ENCODE results near the gene ACOX2.

Gene ACOX2

GRCh38 chr3:58536501-58537411 is at the start of gene ACOX2:
TSS of gene ACOX2 (minus strand) at chr3:58537190. CDS start at chr3:58535106, 2,084 bp downstream.
- no peak for TF ChIP-seq FOXK2 (IDR thresholded peaks at IDR 0.05)
- TF ChIP-seq TARDBP (IDR thresholded peaks at IDR 0.05), result no peak
- no peak for TF ChIP-seq NFRKB (IDR thresholded peaks at IDR 0.05)
- TF ChIP-seq BHLHE40 (IDR thresholded peaks at IDR 0.05; ENCODE audit: borderline replicate concordance), result no peak
- TF ChIP-seq PKNOX1 (IDR thresholded peaks at IDR 0.05), result no peak
- no peak for TF ChIP-seq ARNT (IDR thresholded peaks at IDR 0.05)
- TF ChIP-seq FOXM1 (IDR thresholded peaks at IDR 0.05; ENCODE audit: borderline replicate concordance), result no peak
- no peak for TF ChIP-seq SUZ12 (IDR thresholded peaks at IDR 0.05)
- TF ChIP-seq ELF4 (IDR thresholded peaks at IDR 0.05), result no peak
- TF ChIP-seq LEF1 (IDR thresholded peaks at IDR 0.05; ENCODE audit: borderline replicate concordance), result no peak
- TF ChIP-seq ZNF384 (IDR thresholded peaks at IDR 0.05), result no peak
- no peak for TF ChIP-seq HDGF (IDR thresholded peaks at IDR 0.05; ENCODE audit: borderline replicate concordance)
- TF ChIP-seq FOXA1 (IDR thresholded peaks at IDR 0.05), result no peak
- TF ChIP-seq SP1 (IDR thresholded peaks at IDR 0.05), result no peak
- no peak for TF ChIP-seq L3MBTL2 (conservative IDR thresholded peaks at IDR 0.05)
- no peak for TF ChIP-seq CTBP1 (IDR thresholded peaks at IDR 0.05; ENCODE audit: borderline replicate concordance)
- ChIA-PET POLR2A (no interaction called here), CTCF (interaction anchor here (1.6 to 2.5 kb wide), 2 partner anchors 45 to 94 kb away, joined by 5 to 6 read pairs; partner anchors contain the start of gene KCTD6)
- no peak for DNase-seq (ENCODE audit: extremely low spot score)

- POLR2A ChIA-PET, result no interaction called here
- TF ChIP-seq ELF4 (IDR thresholded peaks at IDR 0.05) (no peak), FOXA1 (IDR thresholded peaks at IDR 0.05) (no peak), HDGF (IDR thresholded peaks at IDR 0.05; ENCODE audit: borderline replicate concordance) (no peak), FOXK2 (IDR thresholded peaks at IDR 0.05) (no peak), NFRKB (IDR thresholded peaks at IDR 0.05) (no peak), SP1 (IDR thresholded peaks at IDR 0.05) (no peak), PKNOX1 (IDR thresholded peaks at IDR 0.05) (no peak)
- no peak for DNase-seq (ENCODE audit: extremely low spot score)
- CTCF ChIA-PET, result interaction anchor here (0.6 to 1.3 kb wide), 2 partner anchors 20 to 78 kb away, joined by 4 read pairs; no protein-coding TSS in a partner anchor
These were observed 49.0 kb upstream of the ACOX2 start for GRCh38 chr3:58585994-58586393.

GRCh38 chr3:58585005-58585786 is 48.2 kb upstream of the ACOX2 start:
- peak; percentile 52 for TF ChIP-seq L3MBTL2 (conservative IDR thresholded peaks at IDR 0.05)
- TF ChIP-seq LEF1 (IDR thresholded peaks at IDR 0.05; ENCODE audit: borderline replicate concordance), result no peak
- TF ChIP-seq ZNF384 (IDR thresholded peaks at IDR 0.05), result no peak
- DNase-seq (ENCODE audit: extremely low spot score), result peak; percentile 93
- ChIA-PET POLR2A (no interaction called here), CTCF (interaction anchor here (0.6 to 1.3 kb wide), 6 partner anchors 12 to 266 kb away, joined by 3 to 5 read pairs (median 4); no protein-coding TSS in a partner anchor)

- POLR2A ChIA-PET, result no interaction called here
- CTCF ChIA-PET, result interaction anchor here (0.6 to 1.3 kb wide), 7 partner anchors 12 to 266 kb away, joined by 3 to 5 read pairs (median 4); no protein-coding TSS in a partner anchor
- no peak for DNase-seq (ENCODE audit: extremely low spot score)
- no peak for TF ChIP-seq L3MBTL2 (conservative IDR thresholded peaks at IDR 0.05)
- TF ChIP-seq ZNF384 (IDR thresholded peaks at IDR 0.05), result no peak
- TF ChIP-seq FOXK2 (IDR thresholded peaks at IDR 0.05), result no peak
- TF ChIP-seq HDGF (IDR thresholded peaks at IDR 0.05; ENCODE audit: borderline replicate concordance), result no peak
- TF ChIP-seq CTBP1 (IDR thresholded peaks at IDR 0.05; ENCODE audit: borderline replicate concordance), result no peak
These were observed 47.7 kb upstream of the ACOX2 start for GRCh38 chr3:58584690-58585004.

GRCh38 chr3:58581328-58582091 is 44.5 kb upstream of the ACOX2 start:
- ChIA-PET CTCF (interaction anchor here (1.2 to 1.4 kb wide), 3 partner anchors 12 to 49 kb away, joined by 3 to 6 read pairs (median 4); no protein-coding TSS in a partner anchor), POLR2A (no interaction called here)
- no peak for DNase-seq (ENCODE audit: extremely low spot score)
- TF ChIP-seq NFRKB (IDR thresholded peaks at IDR 0.05), result no peak
- TF ChIP-seq ARNT (IDR thresholded peaks at IDR 0.05), result no peak
- no peak for TF ChIP-seq HDGF (IDR thresholded peaks at IDR 0.05; ENCODE audit: borderline replicate concordance)
- TF ChIP-seq BHLHE40 (IDR thresholded peaks at IDR 0.05; ENCODE audit: borderline replicate concordance), result no peak
- TF ChIP-seq ZNF384 (IDR thresholded peaks at IDR 0.05), result no peak
- TF ChIP-seq TARDBP (IDR thresholded peaks at IDR 0.05), result no peak
- TF ChIP-seq L3MBTL2 (conservative IDR thresholded peaks at IDR 0.05), result no peak
- no peak for TF ChIP-seq FOXA1 (IDR thresholded peaks at IDR 0.05)
- no peak for TF ChIP-seq SP1 (IDR thresholded peaks at IDR 0.05)
- TF ChIP-seq FOXM1 (IDR thresholded peaks at IDR 0.05; ENCODE audit: borderline replicate concordance), result no peak
- no peak for TF ChIP-seq LEF1 (IDR thresholded peaks at IDR 0.05; ENCODE audit: borderline replicate concordance)
- no peak for TF ChIP-seq SUZ12 (IDR thresholded peaks at IDR 0.05)
- TF ChIP-seq CTBP1 (IDR thresholded peaks at IDR 0.05; ENCODE audit: borderline replicate concordance), result no peak
- no peak for TF ChIP-seq ELF4 (IDR thresholded peaks at IDR 0.05)
- TF ChIP-seq FOXK2 (IDR thresholded peaks at IDR 0.05), result no peak
- TF ChIP-seq PKNOX1 (IDR thresholded peaks at IDR 0.05), result no peak

All from HEK293T (cell line).